A549 (cell line): ENCODE measurements around the gene COL8A1. TPM values are rescaled to one million over a fixed set of nuclear protein-coding genes. Genes with fewer than 3 reads are reported as not detected.

ENCODE experiments used
- ATAC-seq, 2 experiments: fragments of 200-7000 bp in 1 of 2; fragments of >200 bp in 1 of 2; cut with Nextera tagmentation in 1 of 2; cut with Tn5 transposase in 1 of 2; 3 replicates each; pipeline versions ENCODE4 v1.8.0 to v1.9.1; 2018 to 2020; ENCODE audit warnings: mild to moderate bottlenecking in 1 of 2, moderate library complexity in 1 of 2
- CTCF ChIA-PET: fragments of 300-600 bp; sonication (Branson Sonifier 250); formaldehyde crosslinking; extraction: SDS; loops from one replicate; lab custom pipeline; 2021; ENCODE audit warnings: antibody characterized with exemption, inconsistent platforms; lab: Yijun Ruan, JAX
- POLR2A ChIA-PET: fragments of 350-600 bp; formaldehyde crosslinking; extraction: SDS; loops from one replicate; lab custom pipeline; 2021; ENCODE audit warnings: antibody characterized with exemption, inconsistent platforms; lab: Yijun Ruan, JAX
- DNase-seq, 2 experiments: peaks; one replicate each; pipeline versions ENCODE4 v3.0.0 to v3.0.0-alpha.2; 2011 to 2016; ENCODE audit warnings: low read depth in 1 of 2, low spot score in 1 of 2
- FAIRE-seq: peaks from 2 replicates; lab custom pipeline; 2011; peaks lifted over from hg19 to GRCh38; lab: Jason Lieb, UNC
- H3K27ac ChIP-seq, 2 experiments: fragments of >200 bp; sonication (Bioruptor Twin); formaldehyde crosslinking; 3 replicates each; pipeline ENCODE4 v1.5.1; 2016 to 2017
- H3K4me1 ChIP-seq: fragments of >200 bp; sonication (Bioruptor Twin); formaldehyde crosslinking; 3 replicates; pipeline ENCODE4 v1.6.1; 2016
- H3K4me2 ChIP-seq: fragments of >200 bp; sonication (Bioruptor Twin); formaldehyde crosslinking; 3 replicates; pipeline ENCODE4 v1.6.1; 2016
- H3K4me3 ChIP-seq: fragments of >200 bp; sonication (Bioruptor Twin); formaldehyde crosslinking; 3 replicates; pipeline ENCODE4 v1.5.1; 2016
- H3K9me3 ChIP-seq: fragments of >200 bp; sonication (Bioruptor Twin); formaldehyde crosslinking; 3 replicates; pipeline ENCODE4 v1.6.1; 2016
- ATOH8 ChIP-seq: fragments of 250-450 bp; sonication (Bioruptor Pico); IDR thresholded peaks from 2 replicates; pipeline ENCODE4 v1.5.0; 2020; ENCODE audit warnings: low read depth, mild to moderate bottlenecking, moderate library complexity
- CBX2 ChIP-seq: fragments of 200-600 bp; sonication (generic); IDR thresholded peaks from 2 replicates; pipeline ENCODE4 v1.6.1; 2016; ENCODE audit warnings: low read depth, mild to moderate bottlenecking, borderline replicate concordance
- EHF ChIP-seq: fragments of 250-450 bp; sonication (Bioruptor Pico); IDR thresholded peaks from 2 replicates; pipeline ENCODE4 v1.5.0; 2020; ENCODE audit warnings: mild to moderate bottlenecking
- EHMT2 ChIP-seq: fragments of 200-600 bp; sonication (generic); IDR thresholded peaks from 2 replicates; pipeline ENCODE4 v1.6.1; 2016; ENCODE audit warnings: antibody characterized with exemption, low read depth, mild to moderate bottlenecking, moderate library complexity
- EP300 ChIP-seq, 2 experiments: fragments of >200 bp; sonication (Bioruptor Twin); formaldehyde crosslinking; IDR thresholded peaks; 2 replicates in 1 of 2; 3 replicates in 1 of 2; pipeline ENCODE4 v1.6.1; 2016 to 2017
- ESRRA ChIP-seq: fragments of 150-350 bp; IDR thresholded peaks from 2 replicates; pipeline ENCODE4 v1.6.1; 2014; ENCODE audit warnings: mild to moderate bottlenecking, low read length, borderline replicate concordance
- FOXS1 ChIP-seq: fragments of 250-450 bp; sonication (Bioruptor Pico); IDR thresholded peaks from 2 replicates; pipeline ENCODE4 v1.5.0; 2020; ENCODE audit warnings: mild to moderate bottlenecking, moderate library complexity
- HES2 ChIP-seq: fragments of >200 bp; sonication (Bioruptor Twin); formaldehyde crosslinking; IDR thresholded peaks from 2 replicates; pipeline ENCODE4 v1.6.1; 2016
- HOXA7 ChIP-seq: fragments of 250-450 bp; sonication (Bioruptor Pico); IDR thresholded peaks from 2 replicates; pipeline ENCODE4 v1.5.0; 2020; ENCODE audit warnings: mild to moderate bottlenecking, moderate library complexity
- JUN ChIP-seq, 2 experiments: fragments of >200 bp; sonication (Bioruptor Twin); formaldehyde crosslinking; IDR thresholded peaks; 2 replicates in 1 of 2; 3 replicates in 1 of 2; pipeline ENCODE4 v1.6.1; 2016 to 2017
- MAFK ChIP-seq: fragments of 450-650 bp; IDR thresholded peaks from 2 replicates; pipeline ENCODE4 v1.6.1; 2014; ENCODE audit not compliant: partially characterized antibody
- MYC ChIP-seq: IDR thresholded peaks from 2 replicates; pipeline ENCODE4 v1.6.1; 2012; ENCODE audit warnings: mild to moderate bottlenecking, inconsistent platforms, low read length, improper control_type of control experiment, borderline replicate concordance
- NFE2L2 ChIP-seq: fragments of 150-350 bp; conservative IDR thresholded peaks from 2 replicates; pipeline ENCODE4 v1.6.1; 2014; ENCODE audit warnings: low read length
- NPAS2 ChIP-seq: fragments of 250-450 bp; sonication (Bioruptor Pico); IDR thresholded peaks from 2 replicates; pipeline ENCODE4 v1.8.0; 2022; ENCODE audit warnings: mild to moderate bottlenecking, moderate library complexity, borderline replicate concordance
- POLR2AphosphoS2 ChIP-seq: conservative IDR thresholded peaks from 2 replicates; pipeline ENCODE4 v1.6.1; 2012; ENCODE audit warnings: low read length, improper control_type of control experiment, inconsistent platforms
- RFX5 ChIP-seq: fragments of 450-650 bp; IDR thresholded peaks from 2 replicates; pipeline ENCODE4 v1.7.1; 2014; ENCODE audit warnings: antibody characterized with exemption, mild to moderate bottlenecking, moderate library complexity
- ZC3H11A ChIP-seq: fragments of 450-650 bp; IDR thresholded peaks from 2 replicates; pipeline ENCODE4 v1.6.1; 2014; ENCODE audit warnings: antibody characterized with exemption, mild to moderate bottlenecking
- WGBS: methylation state at CpG from one replicate; pipeline ENCODE4 v1.1.6; 2017; ENCODE audit errors: missing lambda C conversion rate; 5-methylcytosine and 5-hydroxymethylcytosine counted together
- polyA plus RNA-seq, 4 experiments: library from polyadenylated mRNA; depleted of rRNA in 3 of 4; stranded (reverse); fragments of >200 nt; fragmentation: RNase III in 1 of 4; extraction: RNeasy Plus Mini Kit Qiagen cat#74134 plus additional on column Dnase treatment in 1 of 4; gene quantifications; 2 replicates in 3 of 4; 3 replicates in 1 of 4; pipeline ENCODE4 v1.2.3, GENCODE V29; 2011 to 2017
- TF ChIP-seq, protein P1 (sequence below): fragments of 150-350 bp; IDR thresholded peaks from 2 replicates; pipeline ENCODE4 v1.6.1; 2014; ENCODE audit warnings: low read depth, mild to moderate bottlenecking, low read length
- TF ChIP-seq, protein P2 (sequence below): fragments of 450-650 bp; IDR thresholded peaks from 2 replicates; pipeline ENCODE4 v1.6.1; 2014; ENCODE audit warnings: antibody characterized with exemption
- TF ChIP-seq, protein P3 (sequence below): fragments of 200-600 bp; sonication (generic); IDR thresholded peaks from 2 replicates; pipeline ENCODE4 v1.6.1; 2016; ENCODE audit warnings: antibody characterized with exemption, mild to moderate bottlenecking, moderate library complexity
- TF ChIP-seq, protein P4 (sequence below): fragments of >200 bp; sonication (Bioruptor Twin); formaldehyde crosslinking; IDR thresholded peaks from 3 replicates; pipeline ENCODE4 v1.6.1; 2016

The COL8A1 gene
- polyA plus RNA-seq, 2 of the 4 experiments (the other 2 are of a cell fraction): not detected

DNA sequence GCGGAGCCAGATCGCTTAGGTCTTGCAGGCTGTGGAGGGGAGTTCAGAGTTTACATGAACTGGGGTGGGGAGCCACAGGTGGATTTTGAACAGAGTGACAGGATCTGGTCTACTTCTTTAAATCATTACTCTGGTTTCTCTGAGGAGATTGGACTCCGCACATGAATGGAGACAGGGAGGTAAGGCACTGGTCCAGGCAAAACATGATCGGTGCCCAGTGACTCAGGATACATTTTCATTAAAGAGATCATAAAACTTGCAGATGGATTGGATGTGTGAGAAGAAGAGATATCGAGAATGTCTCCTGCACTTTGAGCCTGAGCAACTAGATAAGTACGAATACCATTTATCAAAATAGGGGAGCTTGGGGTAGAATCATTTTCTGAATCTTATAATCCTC, 117.4 kb downstream of the COL8A1 start:
- WGBS: 48% methylated on average over 6 of the region's 6 CpGs
- ChIA-PET POLR2A (no interaction called here), CTCF (interaction anchor here (0.9 to 6.2 kb wide), 2 partner anchors 255 to 490 kb away, joined by 3 to 69 read pairs; no protein-coding TSS in a partner anchor)
- DNase-seq: no peak
- no peaks in the 10 kb centered on the region for H3K4me1 ChIP-seq
- H3K27ac ChIP-seq: no peak overlapping the region
- no peak for FAIRE-seq
- ATAC-seq: no peak
- no peaks in the 10 kb centered on the region for H3K9me3 ChIP-seq
- no peak overlapping the region for H3K4me2 ChIP-seq
- no peak overlapping the region for H3K4me3 ChIP-seq
- TF ChIP-seq MAFK: no peak
- TF ChIP-seq CBX2: no peak
- TF ChIP-seq EHF (CRISPR knock-in tag): no peak
- no peak for TF ChIP-seq EHMT2
- TF ChIP-seq, all 56 proteins: peak for 0

DNA sequence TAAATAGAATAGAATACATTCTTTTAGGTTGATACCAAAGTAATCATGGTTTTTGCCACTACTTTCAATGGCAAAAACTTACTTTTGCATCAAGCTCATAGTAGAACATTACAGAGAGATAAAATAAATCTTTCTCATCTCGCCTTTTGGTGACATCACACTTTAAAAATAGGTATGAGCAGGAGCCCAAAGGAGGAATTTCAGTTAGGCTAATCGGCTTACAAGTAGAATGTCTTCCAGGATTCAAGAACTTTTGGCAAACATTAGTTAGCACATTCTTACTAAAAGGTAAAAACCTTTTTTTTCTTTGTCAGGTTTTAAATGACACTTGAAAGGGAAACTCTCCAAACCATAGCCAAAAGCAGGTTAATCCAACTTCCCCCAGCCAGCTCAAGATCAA, 119.6 kb downstream of the COL8A1 start:
- no peaks in the 10 kb centered on the region for H3K4me1 ChIP-seq
- no peak for FAIRE-seq
- no peak overlapping the region for H3K27ac ChIP-seq
- H3K4me3 ChIP-seq: no peak overlapping the region
- ATAC-seq: no peak
- DNase-seq: no peak
- no peaks in the 10 kb centered on the region for H3K9me3 ChIP-seq
- ChIA-PET POLR2A (no interaction called here), CTCF (interaction anchor here (6.2 kb wide), 1 partner anchor 257 kb away, joined by 69 read pairs; no protein-coding TSS in a partner anchor)
- WGBS: 2% methylated on average over 2 of the region's 2 CpGs
- H3K4me2 ChIP-seq: no peak overlapping the region
- no peak for TF ChIP-seq NPAS2 (CRISPR knock-in tag)

DNA sequence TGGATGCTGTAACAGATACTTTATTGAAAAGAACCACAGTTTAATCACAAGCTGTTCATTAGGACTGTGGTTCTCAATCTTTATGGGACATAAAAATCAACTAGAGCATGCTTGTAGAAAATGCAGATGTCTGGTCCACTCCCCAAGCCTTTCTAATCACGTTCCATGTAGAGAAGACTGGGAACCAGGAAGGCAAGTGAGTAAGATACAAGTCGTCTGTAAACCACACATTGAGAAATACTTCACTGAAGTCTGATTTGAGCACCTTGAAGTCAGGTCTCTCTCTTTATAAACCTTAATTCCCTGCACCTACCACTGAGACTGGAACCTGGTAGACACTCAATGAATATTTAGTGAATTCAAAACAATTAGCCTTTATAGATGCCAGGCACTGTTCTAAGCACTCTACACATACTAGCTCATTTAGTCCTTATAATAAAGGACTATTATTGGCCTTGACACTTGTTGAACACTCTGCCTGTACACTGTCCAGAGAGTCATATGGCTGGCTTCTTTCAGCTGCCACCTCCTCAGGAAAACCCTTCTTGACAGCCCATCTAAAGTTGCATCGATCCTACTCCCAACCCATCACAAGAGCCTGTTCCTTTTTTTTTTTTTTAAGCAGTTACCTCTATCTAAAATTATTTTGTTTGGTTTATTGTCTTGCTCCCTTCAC, 120.2 kb downstream of the COL8A1 start:
- TF ChIP-seq JUN (IDR thresholded peaks at IDR 0.05) (no peak), ATOH8 (CRISPR knock-in tag) (no peak), MYC (no peak), POLR2AphosphoS2 (no peak), NFE2L2 (no peak), HOXA7 (CRISPR knock-in tag) (no peak), FOXS1 (CRISPR knock-in tag) (no peak), CBX2 (no peak), RFX5 (no peak), HES2 (no peak), ESRRA (no peak)
- TF ChIP-seq, protein P1, sequence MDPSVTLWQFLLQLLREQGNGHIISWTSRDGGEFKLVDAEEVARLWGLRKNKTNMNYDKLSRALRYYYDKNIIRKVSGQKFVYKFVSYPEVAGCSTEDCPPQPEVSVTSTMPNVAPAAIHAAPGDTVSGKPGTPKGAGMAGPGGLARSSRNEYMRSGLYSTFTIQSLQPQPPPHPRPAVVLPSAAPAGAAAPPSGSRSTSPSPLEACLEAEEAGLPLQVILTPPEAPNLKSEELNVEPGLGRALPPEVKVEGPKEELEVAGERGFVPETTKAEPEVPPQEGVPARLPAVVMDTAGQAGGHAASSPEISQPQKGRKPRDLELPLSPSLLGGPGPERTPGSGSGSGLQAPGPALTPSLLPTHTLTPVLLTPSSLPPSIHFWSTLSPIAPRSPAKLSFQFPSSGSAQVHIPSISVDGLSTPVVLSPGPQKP: no peak
- H3K9me3 ChIP-seq: no peaks in the 10 kb centered on the region
- no peaks in the 10 kb centered on the region for H3K4me1 ChIP-seq
- no peak for ATAC-seq
- H3K4me3 ChIP-seq: no peak overlapping the region
- no peak overlapping the region for H3K4me2 ChIP-seq
- ChIA-PET POLR2A (no interaction called here), CTCF (interaction anchor here (6.2 kb wide), 1 partner anchor 257 kb away, joined by 69 read pairs; no protein-coding TSS in a partner anchor)
- no peak for DNase-seq
- no peak for FAIRE-seq
- H3K27ac ChIP-seq: no peak overlapping the region
- WGBS: 23% methylated on average over 3 of the region's 3 CpGs

- ATAC-seq (no peak), FAIRE-seq (no peak), DNase-seq (no peak)
- ChIA-PET POLR2A (no interaction called here), CTCF (no interaction called here)
- WGBS: 7% methylated on average over 1 of the region's 1 CpG
- no peak overlapping the region for H3K4me3 ChIP-seq
- no peak overlapping the region for H3K4me2 ChIP-seq
- H3K4me1 ChIP-seq: no peaks in the 10 kb centered on the region
- H3K27ac ChIP-seq: no peak overlapping the region
- H3K9me3 ChIP-seq: no peaks in the 10 kb centered on the region
- TF ChIP-seq, protein P2, sequence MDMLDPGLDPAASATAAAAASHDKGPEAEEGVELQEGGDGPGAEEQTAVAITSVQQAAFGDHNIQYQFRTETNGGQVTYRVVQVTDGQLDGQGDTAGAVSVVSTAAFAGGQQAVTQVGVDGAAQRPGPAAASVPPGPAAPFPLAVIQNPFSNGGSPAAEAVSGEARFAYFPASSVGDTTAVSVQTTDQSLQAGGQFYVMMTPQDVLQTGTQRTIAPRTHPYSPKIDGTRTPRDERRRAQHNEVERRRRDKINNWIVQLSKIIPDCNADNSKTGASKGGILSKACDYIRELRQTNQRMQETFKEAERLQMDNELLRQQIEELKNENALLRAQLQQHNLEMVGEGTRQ: no peak
- no peak for TF ChIP-seq ZC3H11A
- TF ChIP-seq POLR2AphosphoS2: no peak
- TF ChIP-seq EP300 (IDR thresholded peaks at IDR 0.05): no peak
- TF ChIP-seq, protein P3, sequence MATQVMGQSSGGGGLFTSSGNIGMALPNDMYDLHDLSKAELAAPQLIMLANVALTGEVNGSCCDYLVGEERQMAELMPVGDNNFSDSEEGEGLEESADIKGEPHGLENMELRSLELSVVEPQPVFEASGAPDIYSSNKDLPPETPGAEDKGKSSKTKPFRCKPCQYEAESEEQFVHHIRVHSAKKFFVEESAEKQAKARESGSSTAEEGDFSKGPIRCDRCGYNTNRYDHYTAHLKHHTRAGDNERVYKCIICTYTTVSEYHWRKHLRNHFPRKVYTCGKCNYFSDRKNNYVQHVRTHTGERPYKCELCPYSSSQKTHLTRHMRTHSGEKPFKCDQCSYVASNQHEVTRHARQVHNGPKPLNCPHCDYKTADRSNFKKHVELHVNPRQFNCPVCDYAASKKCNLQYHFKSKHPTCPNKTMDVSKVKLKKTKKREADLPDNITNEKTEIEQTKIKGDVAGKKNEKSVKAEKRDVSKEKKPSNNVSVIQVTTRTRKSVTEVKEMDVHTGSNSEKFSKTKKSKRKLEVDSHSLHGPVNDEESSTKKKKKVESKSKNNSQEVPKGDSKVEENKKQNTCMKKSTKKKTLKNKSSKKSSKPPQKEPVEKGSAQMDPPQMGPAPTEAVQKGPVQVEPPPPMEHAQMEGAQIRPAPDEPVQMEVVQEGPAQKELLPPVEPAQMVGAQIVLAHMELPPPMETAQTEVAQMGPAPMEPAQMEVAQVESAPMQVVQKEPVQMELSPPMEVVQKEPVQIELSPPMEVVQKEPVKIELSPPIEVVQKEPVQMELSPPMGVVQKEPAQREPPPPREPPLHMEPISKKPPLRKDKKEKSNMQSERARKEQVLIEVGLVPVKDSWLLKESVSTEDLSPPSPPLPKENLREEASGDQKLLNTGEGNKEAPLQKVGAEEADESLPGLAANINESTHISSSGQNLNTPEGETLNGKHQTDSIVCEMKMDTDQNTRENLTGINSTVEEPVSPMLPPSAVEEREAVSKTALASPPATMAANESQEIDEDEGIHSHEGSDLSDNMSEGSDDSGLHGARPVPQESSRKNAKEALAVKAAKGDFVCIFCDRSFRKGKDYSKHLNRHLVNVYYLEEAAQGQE: no peak
- no peak for TF ChIP-seq JUN (IDR thresholded peaks at IDR 0.05)
- TF ChIP-seq HES2: no peak
- TF ChIP-seq, protein P4, sequence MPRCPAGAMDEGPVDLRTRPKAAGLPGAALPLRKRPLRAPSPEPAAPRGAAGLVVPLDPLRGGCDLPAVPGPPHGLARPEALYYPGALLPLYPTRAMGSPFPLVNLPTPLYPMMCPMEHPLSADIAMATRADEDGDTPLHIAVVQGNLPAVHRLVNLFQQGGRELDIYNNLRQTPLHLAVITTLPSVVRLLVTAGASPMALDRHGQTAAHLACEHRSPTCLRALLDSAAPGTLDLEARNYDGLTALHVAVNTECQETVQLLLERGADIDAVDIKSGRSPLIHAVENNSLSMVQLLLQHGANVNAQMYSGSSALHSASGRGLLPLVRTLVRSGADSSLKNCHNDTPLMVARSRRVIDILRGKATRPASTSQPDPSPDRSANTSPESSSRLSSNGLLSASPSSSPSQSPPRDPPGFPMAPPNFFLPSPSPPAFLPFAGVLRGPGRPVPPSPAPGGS: no peak
Measured at GRCh38 chr3:99760031-99760430, 121.6 kb downstream of the COL8A1 start.
